HL-60 (cell line): ENCODE measurements around the gene ADSS1.

Experiments used
- DNase-seq, 2 experiments: peaks; one replicate each; pipeline ENCODE4 v3.0.0-alpha.2; 2010 to 2020; ENCODE audit warnings: low read depth in 1 of 2, low spot score in 1 of 2
- H3K27ac ChIP-seq: fragments of 250-450 bp; sonication (Bioruptor Pico); replicated peaks from 2 replicates; pipeline ENCODE4 v1.5.1; 2020; ENCODE audit warnings: mild to moderate bottlenecking, moderate library complexity
- H3K27me3 ChIP-seq: fragments of 250-450 bp; sonication (Bioruptor Pico); 2 replicates; pipeline ENCODE4 v1.5.1; 2021; ENCODE audit warnings: mild to moderate bottlenecking, moderate library complexity; ENCODE audit not compliant: insufficient read depth, poor library complexity, severe bottlenecking
- H3K4me3 ChIP-seq: replicated peaks from 2 replicates; pipeline ENCODE4 v1.5.1; 2011; ENCODE audit warnings: mild to moderate bottlenecking, control low read depth, low read length; ENCODE audit not compliant: insufficient read depth
- CTCF ChIP-seq: IDR thresholded peaks from one replicate; pipeline ENCODE4 v1.5.1; 2011; ENCODE audit warnings: low read length, control low read depth, inconsistent platforms; ENCODE audit not compliant: insufficient read depth
- GABPA ChIP-seq: IDR thresholded peaks from 2 replicates; pipeline ENCODE4 v1.6.1; 2012; ENCODE audit warnings: low read depth
- POLR2AphosphoS5 ChIP-seq: IDR thresholded peaks from 2 replicates; pipeline ENCODE4 v1.6.1; 2012; ENCODE audit warnings: low read depth
- SPI1 ChIP-seq: IDR thresholded peaks from 2 replicates; pipeline ENCODE4 v1.6.1; 2012; ENCODE audit warnings: low read depth, mild to moderate bottlenecking, borderline replicate concordance
- TF ChIP-seq, protein P1 (sequence below): IDR thresholded peaks from 2 replicates; pipeline ENCODE4 v1.6.1; 2012; ENCODE audit warnings: low read depth; ENCODE audit not compliant: insufficient replicate concordance

ADSS1 gene

DNA sequence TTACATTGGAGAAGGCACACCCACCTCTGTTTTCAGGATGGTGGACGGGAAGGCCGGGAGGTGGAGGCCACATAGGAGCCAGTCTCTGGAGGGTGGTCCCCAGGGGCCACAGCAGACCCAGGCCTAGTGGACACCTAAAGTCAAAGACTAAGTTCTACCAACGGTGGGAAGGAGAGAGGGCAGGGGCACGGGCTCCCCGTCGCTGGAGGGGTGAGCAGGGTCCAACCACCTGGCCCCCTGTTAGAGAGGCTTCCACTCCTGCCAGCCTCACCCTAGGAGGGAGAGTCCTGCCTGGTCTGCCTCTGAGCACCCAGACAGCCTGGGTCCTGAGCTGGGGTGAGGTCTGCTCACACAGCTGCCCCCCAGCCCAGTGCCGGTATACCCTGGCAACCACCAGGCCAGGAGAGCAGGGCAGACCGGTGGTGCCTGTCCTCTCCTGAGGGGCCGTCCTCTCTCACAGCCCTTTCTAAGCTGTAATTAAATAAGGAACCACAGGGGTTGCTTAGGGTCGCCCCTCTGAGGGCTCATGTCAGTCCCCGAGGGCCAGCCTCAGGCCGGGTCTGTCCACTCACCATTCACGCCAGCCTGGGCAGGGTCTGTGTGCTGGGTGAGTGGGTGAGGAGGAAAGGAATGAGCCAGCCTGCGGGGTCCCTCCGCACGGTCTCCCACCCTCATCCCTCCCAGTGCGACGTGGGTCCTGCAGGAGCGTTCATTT is 32.3 kb upstream of the ADSS1 start:
- TF ChIP-seq SPI1 (no peak), GABPA (no peak), CTCF (no peak), POLR2AphosphoS5 (no peak)
- TF ChIP-seq, protein P1, sequence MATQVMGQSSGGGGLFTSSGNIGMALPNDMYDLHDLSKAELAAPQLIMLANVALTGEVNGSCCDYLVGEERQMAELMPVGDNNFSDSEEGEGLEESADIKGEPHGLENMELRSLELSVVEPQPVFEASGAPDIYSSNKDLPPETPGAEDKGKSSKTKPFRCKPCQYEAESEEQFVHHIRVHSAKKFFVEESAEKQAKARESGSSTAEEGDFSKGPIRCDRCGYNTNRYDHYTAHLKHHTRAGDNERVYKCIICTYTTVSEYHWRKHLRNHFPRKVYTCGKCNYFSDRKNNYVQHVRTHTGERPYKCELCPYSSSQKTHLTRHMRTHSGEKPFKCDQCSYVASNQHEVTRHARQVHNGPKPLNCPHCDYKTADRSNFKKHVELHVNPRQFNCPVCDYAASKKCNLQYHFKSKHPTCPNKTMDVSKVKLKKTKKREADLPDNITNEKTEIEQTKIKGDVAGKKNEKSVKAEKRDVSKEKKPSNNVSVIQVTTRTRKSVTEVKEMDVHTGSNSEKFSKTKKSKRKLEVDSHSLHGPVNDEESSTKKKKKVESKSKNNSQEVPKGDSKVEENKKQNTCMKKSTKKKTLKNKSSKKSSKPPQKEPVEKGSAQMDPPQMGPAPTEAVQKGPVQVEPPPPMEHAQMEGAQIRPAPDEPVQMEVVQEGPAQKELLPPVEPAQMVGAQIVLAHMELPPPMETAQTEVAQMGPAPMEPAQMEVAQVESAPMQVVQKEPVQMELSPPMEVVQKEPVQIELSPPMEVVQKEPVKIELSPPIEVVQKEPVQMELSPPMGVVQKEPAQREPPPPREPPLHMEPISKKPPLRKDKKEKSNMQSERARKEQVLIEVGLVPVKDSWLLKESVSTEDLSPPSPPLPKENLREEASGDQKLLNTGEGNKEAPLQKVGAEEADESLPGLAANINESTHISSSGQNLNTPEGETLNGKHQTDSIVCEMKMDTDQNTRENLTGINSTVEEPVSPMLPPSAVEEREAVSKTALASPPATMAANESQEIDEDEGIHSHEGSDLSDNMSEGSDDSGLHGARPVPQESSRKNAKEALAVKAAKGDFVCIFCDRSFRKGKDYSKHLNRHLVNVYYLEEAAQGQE = no peak
- DNase-seq = no peak
- H3K4me3 ChIP-seq = no peak overlapping the region
- peaks cover 6% of the 10 kb centered on the region for H3K27me3 ChIP-seq
- no peak overlapping the region for H3K27ac ChIP-seq

GRCh38 chr14:104692261-104692938 is 31.6 kb upstream of the ADSS1 start:
- TF ChIP-seq GABPA (no peak), SPI1 (no peak)
- H3K27ac ChIP-seq = no peak overlapping the region
- no peak overlapping the region for H3K4me3 ChIP-seq
- DNase-seq = no peak
- peaks cover 6% of the 10 kb centered on the region for H3K27me3 ChIP-seq

- Histone ChIP-seq H3K27me3 (peaks cover 6% of the 10 kb centered on the region), H3K4me3 (no peak overlapping the region), H3K27ac (no peak overlapping the region)
- no peak for TF ChIP-seq SPI1
- TF ChIP-seq GABPA = no peak
- TF ChIP-seq, protein P1 = no peak
- TF ChIP-seq POLR2AphosphoS5 = no peak
- no peak for TF ChIP-seq CTCF
- no peak for DNase-seq
Observed at GRCh38 chr14:104692939-104693315, 31.1 kb upstream of the ADSS1 start.
